ENCODE measurements around the gene GCSH.

- TF ChIP-seq TAF1 (IDR thresholded peaks at IDR 0.05; ENCODE audit: borderline replicate concordance, insufficient read depth, low read length) (no peak), SIN3A (IDR thresholded peaks at IDR 0.05; ENCODE audit: borderline replicate concordance, insufficient read depth, low read length) (no peak), POLR2AphosphoS5 (IDR thresholded peaks at IDR 0.05; ENCODE audit: low read depth, low read length) (no peak), REST (IDR thresholded peaks at IDR 0.05; ENCODE audit: insufficient read depth in 1 of 2, low read depth in 2 of 2, low read length in 2 of 2) (no peak)
Measured at GRCh38 chr16:81138831-81139557, 42.8 kb upstream of the GCSH start.
